GM23338 (cell line): ENCODE data around the gene OGDHL.

Experiments used
- CREB1 ChIP-seq: fragments of 250-450 bp; sonication (Bioruptor Pico); IDR thresholded peaks from 2 replicates; pipeline ENCODE4 v1.5.0; 2020; ENCODE audit warnings: low read depth, mild to moderate bottlenecking, moderate library complexity
- EZH2 ChIP-seq: fragments of 200-600 bp; sonication (generic); IDR thresholded peaks from one replicate; pipeline ENCODE4 v1.8.0; 2017; ENCODE audit warnings: antibody characterized with exemption, mild to moderate bottlenecking, low read depth; ENCODE audit not compliant: unreplicated experiment
- EZH2phosphoT487 ChIP-seq: fragments of 200-600 bp; sonication (generic); IDR thresholded peaks from one replicate; pipeline ENCODE4 v1.8.1; 2018; ENCODE audit warnings: antibody characterized with exemption; ENCODE audit not compliant: unreplicated experiment
- JUNB ChIP-seq: IDR thresholded peaks from one replicate; pipeline ENCODE4 v1.6.1; 2016; ENCODE audit warnings: antibody characterized with exemption; ENCODE audit not compliant: unreplicated experiment
- POLR2AphosphoS5 ChIP-seq: IDR thresholded peaks from 2 replicates; pipeline ENCODE4 v1.6.1; 2016; ENCODE audit warnings: antibody characterized with exemption, low read depth
- ZNF114 ChIP-seq: fragments of 250-450 bp; sonication (Bioruptor Pico); IDR thresholded peaks from 2 replicates; pipeline ENCODE4 v1.5.0; 2020; ENCODE audit warnings: mild to moderate bottlenecking, moderate library complexity
- TF ChIP-seq, protein P1 (sequence below), 2 experiments: fragments of 200-600 bp in 1 of 2; sonication (generic) in 1 of 2; conservative IDR thresholded peaks; 2 replicates each; pipeline versions ENCODE4 v1.5.1 to v1.6.1; 2016 to 2017; ENCODE audit warnings: antibody characterized with exemption in 2 of 2, low read depth in 2 of 2, mild to moderate bottlenecking in 2 of 2, moderate library complexity in 1 of 2

- TF ChIP-seq, protein P1, sequence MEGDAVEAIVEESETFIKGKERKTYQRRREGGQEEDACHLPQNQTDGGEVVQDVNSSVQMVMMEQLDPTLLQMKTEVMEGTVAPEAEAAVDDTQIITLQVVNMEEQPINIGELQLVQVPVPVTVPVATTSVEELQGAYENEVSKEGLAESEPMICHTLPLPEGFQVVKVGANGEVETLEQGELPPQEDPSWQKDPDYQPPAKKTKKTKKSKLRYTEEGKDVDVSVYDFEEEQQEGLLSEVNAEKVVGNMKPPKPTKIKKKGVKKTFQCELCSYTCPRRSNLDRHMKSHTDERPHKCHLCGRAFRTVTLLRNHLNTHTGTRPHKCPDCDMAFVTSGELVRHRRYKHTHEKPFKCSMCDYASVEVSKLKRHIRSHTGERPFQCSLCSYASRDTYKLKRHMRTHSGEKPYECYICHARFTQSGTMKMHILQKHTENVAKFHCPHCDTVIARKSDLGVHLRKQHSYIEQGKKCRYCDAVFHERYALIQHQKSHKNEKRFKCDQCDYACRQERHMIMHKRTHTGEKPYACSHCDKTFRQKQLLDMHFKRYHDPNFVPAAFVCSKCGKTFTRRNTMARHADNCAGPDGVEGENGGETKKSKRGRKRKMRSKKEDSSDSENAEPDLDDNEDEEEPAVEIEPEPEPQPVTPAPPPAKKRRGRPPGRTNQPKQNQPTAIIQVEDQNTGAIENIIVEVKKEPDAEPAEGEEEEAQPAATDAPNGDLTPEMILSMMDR (conservative IDR thresholded peaks at IDR 0.05; ENCODE audit: low read depth in 2 of 2), result no peak
- TF ChIP-seq ZNF114 (CRISPR knock-in tag), result no peak
- no peak for TF ChIP-seq JUNB
- no peak for TF ChIP-seq POLR2AphosphoS5
- TF ChIP-seq EZH2, result no peak
- no peak for TF ChIP-seq CREB1 (CRISPR knock-in tag)
- TF ChIP-seq EZH2phosphoT487, result no peak
Measured at GRCh38 chr10:49733866-49734265, 28.3 kb downstream of the OGDHL start.
